Astrocyte (in vitro differentiated cells and primary cell): ENCODE measurements around the gene FAM8A1.

Experiments
- CTCF ChIP-seq: IDR thresholded peaks from 2 replicates; pipeline ENCODE4 v1.5.1; 2011; ENCODE audit warnings: low read depth, mild to moderate bottlenecking, inconsistent platforms, low read length, moderate library complexity; ENCODE audit not compliant: insufficient read depth
- EZH2 ChIP-seq: IDR thresholded peaks from 2 replicates; pipeline ENCODE4 v1.6.1; 2012; ENCODE audit warnings: mild to moderate bottlenecking, low read length, inconsistent platforms; ENCODE audit not compliant: insufficient read depth

- TF ChIP-seq CTCF = no peak
- no peak for TF ChIP-seq EZH2
Measured at GRCh38 chr6:17656644-17657043, 56.5 kb downstream of the FAM8A1 start.
